IMR-90 (cell line): ENCODE results near the gene KLK8. TPM values are rescaled to one million over a fixed set of nuclear protein-coding genes. Genes with fewer than 3 reads are reported as not detected.

ENCODE experiments used
- ATAC-seq: fragments of 200-7000 bp; cut with Tn5 transposase; 2 replicates; pipeline ENCODE4 v1.9.1; 2020; ENCODE audit warnings: low read depth, mild to moderate bottlenecking, moderate library complexity
- BruUV-seq: library from RNA; stranded (reverse); fragments of 400-500 nt; replicated peaks from 2 replicates; lab custom pipeline; 2021; lab: Mats Ljungman, UMichigan
- CTCF ChIA-PET: fragments of 300-600 bp; formaldehyde crosslinking; extraction: SDS; loops from one replicate; lab custom pipeline; 2021; ENCODE audit warnings: antibody characterized with exemption; lab: Yijun Ruan, JAX
- POLR2A ChIA-PET: fragments of 300-600 bp; sonication (Branson Sonifier 250); formaldehyde crosslinking; loops from one replicate; lab custom pipeline; 2022; ENCODE audit warnings: antibody characterized with exemption; ENCODE audit not compliant: unreplicated experiment; lab: Charles Lee
- DNase-seq: peaks from one replicate; pipeline ENCODE4 v3.0.0; 2013
- H2AFZ ChIP-seq: replicated peaks from 2 replicates; pipeline ENCODE3; 2013; ENCODE audit warnings: low read length, mild to moderate bottlenecking; ENCODE audit not compliant: poor library complexity
- H2AK5ac ChIP-seq: 2 replicates; pipeline ENCODE4 v1.6.1; 2013; ENCODE audit warnings: low read depth, low read length, inconsistent platforms
- H2AK9ac ChIP-seq: replicated peaks from 2 replicates; pipeline ENCODE3; 2013; ENCODE audit warnings: mild to moderate bottlenecking, low read depth, low read length, moderate library complexity; ENCODE audit not compliant: poor library complexity
- H2BK120ac ChIP-seq: 2 replicates; pipeline ENCODE4 v1.6.1; 2013; ENCODE audit warnings: low read depth, low read length, inconsistent platforms
- H2BK15ac ChIP-seq: 3 replicates; pipeline ENCODE4 v1.6.1; 2013; ENCODE audit warnings: low read depth, low read length, inconsistent platforms
- H2BK20ac ChIP-seq: 2 replicates; pipeline ENCODE4 v1.6.1; 2013; ENCODE audit warnings: low read depth, mild to moderate bottlenecking, inconsistent platforms, low read length, moderate library complexity
- H2BK5ac ChIP-seq: 2 replicates; pipeline ENCODE4 v1.6.1; 2013; ENCODE audit warnings: mild to moderate bottlenecking, low read depth, low read length, inconsistent platforms; ENCODE audit not compliant: poor library complexity, severe bottlenecking
- H3K14ac ChIP-seq: replicated peaks from 2 replicates; pipeline ENCODE4 v1.6.1; 2013; ENCODE audit warnings: low read depth, low read length, inconsistent platforms
- H3K18ac ChIP-seq: 2 replicates; pipeline ENCODE4 v1.6.1; 2013; ENCODE audit warnings: low read depth, low read length, control low read depth
- H3K23ac ChIP-seq: 2 replicates; pipeline ENCODE4 v1.6.1; 2013; ENCODE audit warnings: low read depth, low read length, inconsistent platforms
- H3K27ac ChIP-seq: 2 replicates; pipeline ENCODE4 v1.5.1; 2013; ENCODE audit warnings: mild to moderate bottlenecking, control low read depth, low read length; ENCODE audit not compliant: insufficient read depth
- H3K27me3 ChIP-seq: 2 replicates; pipeline ENCODE4 v1.6.1; 2013; ENCODE audit warnings: low read length; ENCODE audit not compliant: control insufficient read depth, insufficient read depth
- H3K36me3 ChIP-seq: 2 replicates; pipeline ENCODE4 v1.6.1; 2013; ENCODE audit warnings: low read length, mixed read lengths; ENCODE audit not compliant: control insufficient read depth, insufficient read depth
- H3K4ac ChIP-seq: 2 replicates; pipeline ENCODE4 v1.6.1; 2013; ENCODE audit warnings: low read depth, low read length, inconsistent platforms
- H3K4me1 ChIP-seq: 2 replicates; pipeline ENCODE4 v1.6.1; 2013; ENCODE audit warnings: low read length, mixed read lengths; ENCODE audit not compliant: control insufficient read depth, insufficient read depth
- H3K4me2 ChIP-seq: 2 replicates; pipeline ENCODE4 v1.6.1; 2013; ENCODE audit warnings: low read depth, mild to moderate bottlenecking, control low read depth, low read length, moderate library complexity
- H3K4me3 ChIP-seq: 2 replicates; pipeline ENCODE4 v1.5.1; 2013; ENCODE audit warnings: low read depth, mild to moderate bottlenecking, control low read depth, low read length, moderate library complexity; ENCODE audit not compliant: insufficient read depth
- H3K56ac ChIP-seq: 2 replicates; pipeline ENCODE4 v1.6.1; 2013; ENCODE audit warnings: low read length, inconsistent platforms; ENCODE audit not compliant: insufficient read depth; ENCODE audit errors: extremely low read depth
- H3K79me1 ChIP-seq, 2 experiments: 2 replicates each; pipeline ENCODE4 v1.6.1; 2013; ENCODE audit warnings: low read length in 2 of 2, inconsistent platforms in 1 of 2, low read depth in 1 of 2
- H3K9ac ChIP-seq: 2 replicates; pipeline ENCODE4 v1.6.1; 2013; ENCODE audit warnings: low read depth, low read length, control low read depth
- H3K9me1 ChIP-seq: 2 replicates; pipeline ENCODE4 v1.6.1; 2013; ENCODE audit warnings: low read length, inconsistent platforms; ENCODE audit not compliant: insufficient read depth
- H3K9me3 ChIP-seq: 2 replicates; pipeline ENCODE4 v1.6.1; 2013; ENCODE audit warnings: low read length; ENCODE audit not compliant: control insufficient read depth, insufficient read depth
- H4K20me1 ChIP-seq: 2 replicates; pipeline ENCODE4 v1.6.1; 2013; ENCODE audit warnings: low read length, inconsistent platforms; ENCODE audit not compliant: insufficient read depth
- H4K5ac ChIP-seq: 2 replicates; pipeline ENCODE4 v1.6.1; 2013; ENCODE audit warnings: mild to moderate bottlenecking, low read depth, low read length, control low read depth
- H4K8ac ChIP-seq, 2 experiments: 2 replicates each; pipeline ENCODE4 v1.6.1; 2013; ENCODE audit warnings: low read depth in 2 of 2, low read length in 2 of 2, control low read depth in 1 of 2, inconsistent platforms in 1 of 2
- H4K91ac ChIP-seq: 2 replicates; pipeline ENCODE4 v1.6.1; 2013; ENCODE audit warnings: low read depth, low read length, inconsistent platforms; ENCODE audit not compliant: insufficient read depth
- BHLHE40 ChIP-seq: fragments of 150-350 bp; IDR thresholded peaks from 2 replicates; pipeline ENCODE4 v1.6.1; 2016; ENCODE audit warnings: mild to moderate bottlenecking, low read depth, low read length
- CEBPB ChIP-seq: IDR thresholded peaks from 2 replicates; pipeline ENCODE4 v1.6.1; 2012; ENCODE audit warnings: low read depth, low read length, improper control_type of control experiment
- CHD1 ChIP-seq: IDR thresholded peaks from 2 replicates; pipeline ENCODE4 v1.6.1; 2012; ENCODE audit warnings: low read depth, low read length, improper control_type of control experiment
- CTCF ChIP-seq: conservative IDR thresholded peaks from 2 replicates; pipeline ENCODE4 v1.5.1; 2012; ENCODE audit warnings: mild to moderate bottlenecking, low read depth, low read length, improper control_type of control experiment
- ELK1 ChIP-seq: fragments of 150-350 bp; IDR thresholded peaks from 2 replicates; pipeline ENCODE4 v1.6.1; 2016; ENCODE audit warnings: low read depth, mild to moderate bottlenecking, low read length, moderate library complexity, borderline replicate concordance
- FOS ChIP-seq: fragments of 150-350 bp; IDR thresholded peaks from 2 replicates; pipeline ENCODE4 v1.6.1; 2016; ENCODE audit warnings: low read depth, low read length
- MAFK ChIP-seq: IDR thresholded peaks from 2 replicates; pipeline ENCODE4 v1.6.1; 2012; ENCODE audit warnings: low read depth, low read length, improper control_type of control experiment
- MAZ ChIP-seq: IDR thresholded peaks from 2 replicates; pipeline ENCODE4 v1.6.1; 2012; ENCODE audit warnings: low read depth, mild to moderate bottlenecking, low read length, improper control_type of control experiment, moderate library complexity, borderline replicate concordance
- MXI1 ChIP-seq: IDR thresholded peaks from 2 replicates; pipeline ENCODE4 v1.6.1; 2012; ENCODE audit warnings: low read depth, mild to moderate bottlenecking, low read length, moderate library complexity, borderline replicate concordance
- NFE2L2 ChIP-seq: fragments of 150-350 bp; IDR thresholded peaks from 2 replicates; pipeline ENCODE4 v1.6.1; 2016; ENCODE audit warnings: low read depth, mild to moderate bottlenecking, low read length
- POLR2A ChIP-seq: IDR thresholded peaks from 2 replicates; pipeline ENCODE4 v1.6.1; 2012; ENCODE audit warnings: mild to moderate bottlenecking, low read depth, low read length
- RAD21 ChIP-seq: IDR thresholded peaks from 2 replicates; pipeline ENCODE4 v1.6.1; 2012; ENCODE audit warnings: low read length, improper control_type of control experiment
- RFX5 ChIP-seq: IDR thresholded peaks from 2 replicates; pipeline ENCODE4 v1.8.0; 2012; ENCODE audit warnings: low read depth, mild to moderate bottlenecking, low read length, moderate library complexity
- SMC3 ChIP-seq: fragments of 150-350 bp; IDR thresholded peaks from 2 replicates; pipeline ENCODE4 v1.6.1; 2016; ENCODE audit warnings: low read depth, mild to moderate bottlenecking, antibody characterized with exemption, low read length, moderate library complexity
- USF2 ChIP-seq: fragments of 150-350 bp; IDR thresholded peaks from 2 replicates; pipeline ENCODE4 v1.6.1; 2017; ENCODE audit warnings: mild to moderate bottlenecking, antibody characterized with exemption, low read length, low read depth
- WGBS, 2 experiments: methylation state at CpG; one replicate each; pipeline versions ENCODE4 v1.1.5 to v1.1.7; 2013; ENCODE audit warnings: missing lambda C conversion rate in 2 of 2; ENCODE audit not compliant: insufficient read length in 1 of 2; ENCODE audit errors: extremely low coverage in 2 of 2; 5-methylcytosine and 5-hydroxymethylcytosine counted together
- dilution Hi-C: fragments of 300-500 bp; cut with HindIII; formaldehyde crosslinking; loops from one replicate; pipeline ENCODE4 v1.14.3; 2018; ENCODE audit warnings: low sequenced_read_pairs; ENCODE audit not compliant: unreplicated experiment
- in situ Hi-C: fragments of 300-500 bp; cut with MboI; formaldehyde crosslinking; loops from 3 replicates; pipeline ENCODE4 v1.14.3; 2019; ENCODE audit warnings: low sequenced_read_pairs, inconsistent platforms, mixed read lengths
- intact Hi-C: fragments of 100-400 bp; cut with micrococcal nuclease; formaldehyde crosslinking; loops from 2 replicates; pipeline ENCODE4 v1.10.0; 2022
- polyA plus RNA-seq, 3 experiments: library from polyadenylated mRNA; depleted of rRNA; stranded (reverse); fragments of >200 nt; gene quantifications; 2 replicates each; pipeline ENCODE4 v1.2.3, GENCODE V29; 2012; ENCODE audit warnings: low replicate concordance in 1 of 3
- total RNA-seq: library from RNA; depleted of rRNA; stranded (reverse); fragments of >200 nt; gene quantifications from 2 replicates; pipeline ENCODE4 v1.2.3, GENCODE V29; 2012

The KLK8 gene
- total and polyA plus RNA-seq, 2 of the 4 experiments (the other 2 are of a cell fraction) = not detected

- Histone ChIP-seq H2BK120ac (no peak overlapping the region), H4K8ac (no peak overlapping the region), H3K79me1 (no peaks in the 10 kb centered on the region), H3K56ac (no peak overlapping the region), H3K9me1 (no peaks in the 10 kb centered on the region), H4K91ac (no peak overlapping the region), H3K36me3 (no peaks in the 10 kb centered on the region), H4K5ac (no peak overlapping the region), H2AK9ac (no peak overlapping the region), H3K23ac (no peak overlapping the region), H3K4me2 (no peak overlapping the region), H3K9ac (no peak overlapping the region), H3K27ac (no peak overlapping the region), H2AFZ (no peak overlapping the region), H3K18ac (no peak overlapping the region), H3K4ac (no peak overlapping the region), H3K14ac (no peak overlapping the region), H2AK5ac (no peak overlapping the region), H3K9me3 (no peaks in the 10 kb centered on the region), H2BK20ac (no peak overlapping the region), H2BK5ac (no peak overlapping the region), H3K4me1 (no peaks in the 10 kb centered on the region), H4K20me1 (no peaks in the 10 kb centered on the region), H3K4me3 (no peak overlapping the region), H3K27me3 (no peaks in the 10 kb centered on the region), H2BK15ac (no peak overlapping the region)
- 40% methylated on average over 1 of the region's 13 CpGs; no CpG with 5 or more reads in 1 of the 2 experiments for WGBS, 2 experiments
- DNase-seq (no peak), ATAC-seq (no peak)
- dilution Hi-C loops (no loop called here), intact Hi-C loops (no loop called here), in situ Hi-C loops (no loop called here)
- ChIA-PET POLR2A (no interaction called here), CTCF (no interaction called here)
- TF ChIP-seq BHLHE40 (no peak), ELK1 (no peak), CEBPB (no peak), MXI1 (no peak), SMC3 (no peak), MAZ (no peak), FOS (no peak), NFE2L2 (no peak), POLR2A (no peak), MAFK (no peak), RAD21 (no peak), CHD1 (no peak), CTCF (no peak), USF2 (no peak), RFX5 (no peak)
- no TSS peak for BruUV-seq
Observed at GRCh38 chr19:50980208-50980607, 21.2 kb downstream of the KLK8 start.
